HG03039 (cell line): ENCODE results near the gene USP36.
"Not testable (repeated sequence)": the region's sequence is repeated elsewhere in the genome, so short reads cannot be mapped to it uniquely, and the experiment has no call there.

Experiments used
- ATAC-seq: cut with Tn5 transposase; IDR thresholded peaks from one replicate; pipeline ENCODE4 v1.9.1; 2021; ENCODE audit warnings: mild to moderate bottlenecking, moderate library complexity; ENCODE audit not compliant: unreplicated experiment

The USP36 gene

DNA sequence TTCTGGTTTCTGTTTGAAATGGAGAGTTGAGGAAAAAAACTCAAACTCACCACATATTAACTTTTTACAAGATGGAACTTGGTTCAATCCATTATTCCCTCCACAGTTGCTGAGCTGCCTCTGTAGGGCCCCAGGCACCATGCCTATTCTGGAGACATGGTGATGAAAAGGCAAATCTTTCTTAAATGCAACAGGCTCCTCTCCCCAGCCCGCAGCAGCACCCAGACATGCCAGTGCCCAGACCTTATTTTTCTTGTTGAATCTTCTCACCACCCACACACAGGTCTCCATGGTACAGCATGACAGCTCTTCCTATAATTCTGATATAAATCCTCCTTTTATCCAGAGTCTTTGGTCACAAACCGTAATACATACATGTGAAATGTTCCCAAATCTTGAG lies 66.2 kb downstream of the USP36 start:
- ATAC-seq: no peak

- no peak for ATAC-seq
These were observed 68.7 kb downstream of the USP36 start for GRCh38 chr17:78771758-78772382.

- ATAC-seq: no peak
These were observed 71.3 kb downstream of the USP36 start for GRCh38 chr17:78769196-78769773.

GRCh38 chr17:78767806-78768205 lies 72.8 kb downstream of the USP36 start:
- ATAC-seq: no peak

DNA sequence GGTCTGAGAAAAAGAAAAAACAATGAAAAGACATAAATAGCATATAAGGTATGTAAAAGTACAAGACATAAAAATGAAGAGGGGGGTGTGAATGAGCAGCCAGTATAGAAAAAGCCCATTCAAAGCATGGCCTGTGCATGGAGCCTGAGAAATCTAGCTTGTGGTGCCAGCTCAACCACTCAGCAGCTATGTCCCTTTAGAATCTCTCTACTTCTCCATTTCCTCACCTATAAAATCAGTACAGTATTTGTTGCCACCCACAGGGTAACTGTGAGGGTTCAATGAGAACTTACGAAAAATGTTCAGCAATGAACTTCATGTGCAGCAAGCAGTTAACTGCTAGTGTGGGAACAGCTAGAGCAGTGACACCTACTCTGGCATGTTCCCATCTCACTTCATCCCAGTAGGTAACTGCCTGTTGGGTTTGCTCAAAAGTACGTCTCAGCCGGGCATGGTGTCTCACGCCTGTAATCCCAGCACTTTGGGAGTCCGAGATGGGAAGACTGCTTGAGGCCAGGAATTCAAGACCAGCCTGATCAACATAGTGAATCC lies 73.8 kb downstream of the USP36 start:
- ATAC-seq: no peak

GRCh38 chr17:78766225-78766624 lies 74.4 kb downstream of the USP36 start:
- ATAC-seq: no peak

- no peak for ATAC-seq
These were observed 74.8 kb downstream of the USP36 start for GRCh38 chr17:78765821-78766220.

DNA sequence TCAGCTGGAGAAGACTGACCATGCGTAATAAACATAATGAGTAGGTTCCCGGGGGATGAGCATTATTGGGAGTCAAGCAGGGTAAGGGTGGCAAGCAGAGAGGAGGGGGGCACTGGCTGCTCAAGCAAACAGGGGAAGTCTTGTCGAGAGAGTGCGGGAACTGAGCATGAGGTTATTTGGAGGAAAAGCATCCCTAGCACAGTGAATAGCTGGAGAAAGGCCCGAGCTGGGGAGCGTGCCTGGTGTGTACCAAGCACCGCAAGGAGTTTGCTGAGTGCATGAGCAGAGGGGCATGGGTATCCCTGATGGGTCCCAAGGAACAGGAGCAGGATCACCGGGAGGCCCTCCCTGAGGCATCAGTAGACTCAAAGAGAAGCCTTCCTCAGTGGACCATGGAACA lies 75.7 kb downstream of the USP36 start:
- no peak for ATAC-seq

- no peak for ATAC-seq
These were observed 77.1 kb downstream of the USP36 start for GRCh38 chr17:78763561-78763960.

GRCh38 chr17:78761789-78762406 lies 78.7 kb downstream of the USP36 start:
- no peak for ATAC-seq

DNA sequence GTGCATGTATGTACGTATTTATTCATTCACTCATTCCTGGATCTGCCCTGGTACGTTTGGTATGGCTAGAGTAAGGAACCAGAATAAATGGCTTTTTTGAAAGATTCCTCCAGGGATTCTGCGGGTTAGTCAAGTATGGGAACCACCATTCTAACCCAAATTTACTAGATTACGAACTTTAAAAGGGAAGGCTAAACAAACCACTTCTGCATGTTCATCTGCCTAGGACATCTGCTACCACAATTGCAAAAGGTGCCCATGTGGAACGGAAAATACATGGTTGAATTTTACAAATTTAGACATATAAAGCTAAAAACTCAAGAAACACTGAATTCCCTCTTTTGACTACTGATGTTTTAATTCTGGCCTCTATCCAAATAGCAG lies 80.7 kb downstream of the USP36 start:
- ATAC-seq: no peak

DNA sequence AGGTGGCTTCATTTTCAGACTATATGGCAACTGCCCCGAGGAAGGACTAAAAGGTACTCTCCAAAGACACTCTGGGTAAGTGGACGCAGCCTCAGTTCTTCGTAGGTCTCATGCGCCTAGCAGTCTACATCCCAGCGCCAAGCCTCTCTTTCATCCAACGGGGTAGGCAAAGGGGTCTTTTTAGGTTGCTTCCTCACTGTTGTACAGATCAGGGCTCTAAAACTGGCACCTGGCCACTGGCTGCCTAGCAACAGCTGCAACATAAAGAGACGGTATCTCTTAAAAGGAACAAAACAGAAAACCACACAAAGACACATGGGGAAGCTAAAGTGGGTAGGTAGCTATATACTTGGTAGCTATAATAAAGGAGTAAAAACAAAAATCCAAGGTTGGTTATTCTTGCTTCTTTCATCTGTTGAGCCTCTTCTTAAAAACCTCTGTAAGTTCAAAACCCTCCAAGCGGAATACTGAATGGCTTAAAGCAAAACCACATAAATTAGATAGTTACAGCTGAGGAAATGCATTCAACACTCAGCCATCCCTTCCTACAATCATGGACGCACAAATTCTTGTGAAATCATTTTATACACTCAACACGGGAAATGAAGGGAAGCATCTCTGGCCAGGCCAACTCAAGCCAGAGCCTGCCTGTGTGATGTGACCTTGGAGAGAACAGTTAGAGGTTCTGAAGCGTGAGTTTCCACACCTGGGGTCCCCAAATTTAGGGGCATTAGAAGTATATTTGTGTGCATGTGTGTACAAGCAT lies 81.2 kb downstream of the USP36 start:
- no peak for ATAC-seq

DNA sequence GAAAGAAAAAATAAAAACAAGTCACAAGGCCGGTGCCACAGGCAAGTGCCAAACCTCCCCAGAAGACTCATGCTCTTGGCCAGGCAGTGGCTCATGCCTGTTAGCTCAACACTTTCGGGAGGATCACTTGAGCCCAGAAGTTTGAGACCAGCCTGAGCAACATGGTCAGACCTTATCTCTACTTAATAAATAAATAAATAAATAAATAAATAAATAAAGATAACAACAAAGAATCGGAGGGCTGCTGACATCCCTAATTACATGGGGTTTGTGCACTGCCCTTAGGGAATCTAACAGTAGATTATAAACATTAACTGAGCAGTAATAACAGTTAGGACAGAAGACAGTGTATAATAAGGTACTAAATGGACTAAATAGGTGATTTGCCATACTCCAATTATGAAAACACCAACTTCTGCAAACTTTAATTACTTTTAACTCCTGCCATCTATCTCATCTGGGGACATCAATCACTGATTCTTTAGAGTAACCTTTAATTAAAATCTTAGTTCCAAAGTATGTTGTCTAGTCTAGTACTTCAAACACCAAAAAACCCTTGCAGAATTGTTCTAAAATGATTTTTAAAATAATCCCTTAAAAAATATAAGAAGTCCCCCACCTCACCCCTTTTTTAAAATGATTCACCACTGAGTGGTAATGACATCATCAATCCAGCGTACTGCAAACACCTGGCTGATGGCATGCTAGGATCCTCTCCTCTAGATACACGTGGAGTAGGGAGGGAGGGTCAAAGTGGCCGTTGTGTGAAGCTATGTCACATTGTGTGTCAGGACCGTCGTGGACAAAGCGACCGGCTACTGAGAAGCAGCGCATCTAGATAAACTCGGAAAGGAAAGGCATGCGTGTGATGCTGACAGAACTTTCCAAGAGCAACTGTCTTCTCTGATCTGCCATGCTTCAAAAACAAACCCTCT lies 87.0 kb downstream of the USP36 start:
- ATAC-seq: no peak

- ATAC-seq: no peak
These were observed 89.0 kb downstream of the USP36 start for GRCh38 chr17:78751447-78752161.

DNA sequence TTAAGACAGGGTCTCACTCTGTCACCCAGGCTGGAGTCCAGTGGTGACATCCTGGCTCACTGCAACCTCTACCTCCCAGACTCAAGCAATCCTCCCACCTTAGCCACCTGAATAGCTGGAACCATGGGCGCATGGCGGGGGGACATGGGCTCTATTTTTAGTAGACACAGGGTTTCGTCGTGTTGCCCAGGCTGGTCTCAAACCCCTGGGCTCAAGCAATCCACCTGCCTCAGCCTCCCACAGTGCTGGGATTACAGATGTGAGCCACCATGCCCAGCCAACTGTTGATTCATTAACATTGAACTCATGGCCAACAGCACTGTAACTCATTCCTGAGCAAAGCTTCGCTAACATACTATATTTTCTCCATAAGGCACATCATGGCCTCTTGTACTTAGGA lies 89.6 kb downstream of the USP36 start:
- ATAC-seq: not testable (repeated sequence)

DNA sequence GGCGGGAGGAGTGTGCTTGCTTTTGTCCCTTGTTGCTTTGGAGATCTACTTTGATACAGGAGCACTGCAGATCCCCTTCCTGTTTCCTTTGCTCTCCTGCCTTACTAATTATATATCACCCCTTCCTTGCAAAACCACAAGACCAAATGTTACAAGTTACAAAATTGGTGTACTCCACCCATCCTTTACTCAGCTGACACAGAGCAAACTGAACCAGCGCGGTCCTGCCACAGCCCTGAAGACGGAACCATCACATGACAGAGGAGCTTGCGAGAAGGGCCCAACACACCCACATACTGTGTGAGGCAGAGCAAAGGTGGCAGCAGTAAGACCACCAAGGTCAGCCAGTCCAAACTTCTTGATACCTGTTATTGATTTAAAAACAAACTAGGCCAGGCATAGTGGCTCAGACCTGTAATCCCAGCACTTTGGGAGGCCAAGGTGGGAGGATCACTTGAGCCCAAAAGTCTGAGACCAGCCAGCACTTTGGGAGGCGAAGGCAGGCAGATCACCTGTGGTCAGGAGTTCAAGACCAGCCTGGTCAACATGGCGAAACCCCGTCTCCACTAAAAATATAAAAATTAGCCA lies 91.8 kb downstream of the USP36 start:
- ATAC-seq: no peak

GRCh38 chr17:78748048-78748729 lies 92.4 kb downstream of the USP36 start:
- ATAC-seq: peak; percentile 38

- ATAC-seq: no peak
These were observed 93.1 kb downstream of the USP36 start for GRCh38 chr17:78747488-78747887.

DNA sequence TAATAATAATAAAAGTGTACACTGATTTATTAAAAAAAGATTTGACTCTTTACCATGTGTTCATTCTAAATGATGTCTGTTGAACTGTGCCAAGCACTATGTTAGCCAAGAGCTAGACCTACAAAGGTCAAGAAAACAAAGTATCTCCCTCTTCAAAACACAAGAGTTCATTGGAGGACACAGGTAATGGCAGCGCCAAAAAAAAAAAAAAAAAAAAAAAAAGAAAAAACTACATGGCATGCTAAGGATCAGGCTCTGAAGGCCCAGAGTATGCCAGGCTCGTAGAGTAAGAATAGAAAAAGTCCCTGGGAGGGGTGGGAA lies 93.7 kb downstream of the USP36 start:
- no peak for ATAC-seq
